ENCODE measurements around the gene BEND3.

DNA sequence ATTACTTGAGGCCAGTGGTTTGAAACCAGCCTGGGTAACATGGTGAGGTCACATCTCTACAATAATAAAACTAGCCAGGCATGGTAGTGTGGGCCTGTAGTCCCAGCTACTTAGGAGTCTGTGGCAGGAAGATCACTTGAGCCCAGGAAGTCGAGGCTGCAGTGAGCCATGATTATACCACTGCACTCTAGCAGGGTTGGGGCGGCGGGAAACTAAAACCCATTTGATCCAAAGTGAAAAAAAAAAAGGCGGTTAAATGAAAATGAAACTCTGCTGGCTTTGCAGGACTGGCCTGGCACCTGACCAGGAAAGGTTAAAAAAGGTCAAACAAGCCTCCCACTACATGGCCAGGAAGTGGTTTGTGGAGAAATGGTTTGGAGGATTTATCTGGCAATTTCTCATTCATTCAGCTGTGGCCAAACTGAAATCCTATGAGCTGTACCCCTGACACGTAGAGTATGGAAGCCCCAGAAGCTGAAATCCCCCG lies 50.7 kb downstream of the BEND3 start:
- TF ChIP-seq, protein P1, sequence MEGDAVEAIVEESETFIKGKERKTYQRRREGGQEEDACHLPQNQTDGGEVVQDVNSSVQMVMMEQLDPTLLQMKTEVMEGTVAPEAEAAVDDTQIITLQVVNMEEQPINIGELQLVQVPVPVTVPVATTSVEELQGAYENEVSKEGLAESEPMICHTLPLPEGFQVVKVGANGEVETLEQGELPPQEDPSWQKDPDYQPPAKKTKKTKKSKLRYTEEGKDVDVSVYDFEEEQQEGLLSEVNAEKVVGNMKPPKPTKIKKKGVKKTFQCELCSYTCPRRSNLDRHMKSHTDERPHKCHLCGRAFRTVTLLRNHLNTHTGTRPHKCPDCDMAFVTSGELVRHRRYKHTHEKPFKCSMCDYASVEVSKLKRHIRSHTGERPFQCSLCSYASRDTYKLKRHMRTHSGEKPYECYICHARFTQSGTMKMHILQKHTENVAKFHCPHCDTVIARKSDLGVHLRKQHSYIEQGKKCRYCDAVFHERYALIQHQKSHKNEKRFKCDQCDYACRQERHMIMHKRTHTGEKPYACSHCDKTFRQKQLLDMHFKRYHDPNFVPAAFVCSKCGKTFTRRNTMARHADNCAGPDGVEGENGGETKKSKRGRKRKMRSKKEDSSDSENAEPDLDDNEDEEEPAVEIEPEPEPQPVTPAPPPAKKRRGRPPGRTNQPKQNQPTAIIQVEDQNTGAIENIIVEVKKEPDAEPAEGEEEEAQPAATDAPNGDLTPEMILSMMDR (IDR thresholded peaks at IDR 0.05; ENCODE audit: low read length): no peak
- TF ChIP-seq EZH2 (optimal IDR thresholded peaks at IDR 0.05; ENCODE audit: low read depth, low read length): no peak

Measured in MM.1S (cell line).